Activated CD8-positive, alpha-beta T cell treated with anti-CD3 and anti-CD28 coated beads for 36 hours (primary cell): ENCODE measurements around the gene OR13C8. TPM values are rescaled to one million over a fixed set of nuclear protein-coding genes. Genes with fewer than 3 reads are reported as not detected.
"Not testable (repeated sequence)": the region's sequence is repeated elsewhere in the genome, so short reads cannot be mapped to it uniquely, and the experiment has no call there.

Source experiments
- ATAC-seq: fragments of 200-7000 bp; cut with Tn5 transposase; one replicate; pipeline ENCODE4 v1.10.0; 2021; ENCODE audit warnings: mild to moderate bottlenecking, moderate library complexity
- CTCF ChIA-PET: fragments of 350-600 bp; sonication (Branson Sonifier 250); formaldehyde crosslinking; loops from one replicate; lab custom pipeline; 2021; ENCODE audit warnings: antibody characterized with exemption; lab: Charles Lee
- POLR2A ChIA-PET: fragments of 350-600 bp; sonication (Branson Sonifier 250); formaldehyde crosslinking; loops from one replicate; lab custom pipeline; 2021; ENCODE audit warnings: antibody characterized with exemption; lab: Charles Lee
- DNase-seq: peaks from one replicate; pipeline ENCODE4 v3.0.0-alpha.2; 2020
- H3K27ac Mint-ChIP-seq: one replicate; pipeline ENCODE4 v1.8.0; 2021; ENCODE audit warnings: mild to moderate bottlenecking, mixed read lengths
- H3K27me3 Mint-ChIP-seq: one replicate; pipeline ENCODE4 v1.8.0; 2021; ENCODE audit warnings: mixed read lengths
- H3K36me3 Mint-ChIP-seq: one replicate; pipeline ENCODE4 v1.8.0; 2021; ENCODE audit warnings: low read depth, mixed read lengths
- H3K4me1 Mint-ChIP-seq: one replicate; pipeline ENCODE4 v1.8.0; 2021; ENCODE audit warnings: low read depth, mixed read lengths
- H3K4me3 Mint-ChIP-seq: one replicate; pipeline ENCODE4 v1.8.0; 2021; ENCODE audit warnings: mild to moderate bottlenecking, moderate library complexity, mixed read lengths
- H3K9me3 Mint-ChIP-seq: one replicate; pipeline ENCODE4 v1.8.0; 2021; ENCODE audit warnings: mixed read lengths
- intact Hi-C: fragments of 100-400 bp; cut with micrococcal nuclease; formaldehyde crosslinking; loops from one replicate; pipeline ENCODE4 v1.10.0; 2022
- total RNA-seq, 2 experiments: library from RNA; stranded (reverse); gene quantifications; one replicate each; pipeline ENCODE4 v1.2.3, GENCODE V29; 2021
- TF ChIP-seq, protein P1 (sequence below): fragments of 200-600 bp; IDR thresholded peaks from one replicate; pipeline ENCODE4 v1.8.0; 2022; ENCODE audit warnings: antibody characterized with exemption, mild to moderate bottlenecking

Gene OR13C8
- total RNA-seq, 2 experiments from 2014 or later, result not detected

DNA sequence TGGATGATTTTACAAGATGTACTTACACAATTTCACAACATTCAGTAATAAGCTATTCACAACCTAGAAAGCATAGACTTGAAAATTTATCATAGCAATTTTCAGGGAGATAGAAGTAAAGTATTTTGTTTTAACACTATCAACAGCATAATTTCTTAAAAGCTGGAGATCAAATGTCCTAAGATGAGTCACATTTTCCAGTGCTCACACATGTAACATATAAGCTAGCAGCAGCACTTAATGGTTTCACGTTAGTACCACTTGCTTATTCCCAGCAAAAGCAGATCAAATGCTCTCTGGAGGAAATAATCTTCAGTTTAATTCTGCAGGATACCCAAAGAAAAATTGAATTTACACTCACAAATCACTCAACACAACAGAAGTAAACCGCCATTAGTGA is 6.5 kb downstream of the OR13C8 start:
- Mint-ChIP-seq H3K36me3 (no peaks in the 10 kb centered on the region), H3K27me3 (no peaks in the 10 kb centered on the region), H3K4me3 (no peak overlapping the region), H3K9me3 (peaks cover 8% of the 10 kb centered on the region), H3K27ac (no peak overlapping the region), H3K4me1 (no peaks in the 10 kb centered on the region)
- ATAC-seq (no peak), DNase-seq (no peak)
- TF ChIP-seq, protein P1, sequence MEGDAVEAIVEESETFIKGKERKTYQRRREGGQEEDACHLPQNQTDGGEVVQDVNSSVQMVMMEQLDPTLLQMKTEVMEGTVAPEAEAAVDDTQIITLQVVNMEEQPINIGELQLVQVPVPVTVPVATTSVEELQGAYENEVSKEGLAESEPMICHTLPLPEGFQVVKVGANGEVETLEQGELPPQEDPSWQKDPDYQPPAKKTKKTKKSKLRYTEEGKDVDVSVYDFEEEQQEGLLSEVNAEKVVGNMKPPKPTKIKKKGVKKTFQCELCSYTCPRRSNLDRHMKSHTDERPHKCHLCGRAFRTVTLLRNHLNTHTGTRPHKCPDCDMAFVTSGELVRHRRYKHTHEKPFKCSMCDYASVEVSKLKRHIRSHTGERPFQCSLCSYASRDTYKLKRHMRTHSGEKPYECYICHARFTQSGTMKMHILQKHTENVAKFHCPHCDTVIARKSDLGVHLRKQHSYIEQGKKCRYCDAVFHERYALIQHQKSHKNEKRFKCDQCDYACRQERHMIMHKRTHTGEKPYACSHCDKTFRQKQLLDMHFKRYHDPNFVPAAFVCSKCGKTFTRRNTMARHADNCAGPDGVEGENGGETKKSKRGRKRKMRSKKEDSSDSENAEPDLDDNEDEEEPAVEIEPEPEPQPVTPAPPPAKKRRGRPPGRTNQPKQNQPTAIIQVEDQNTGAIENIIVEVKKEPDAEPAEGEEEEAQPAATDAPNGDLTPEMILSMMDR, result no peak
- CTCF ChIA-PET, result no interaction called here
- intact Hi-C loops, result no loop called here
- POLR2A ChIA-PET, result no interaction called here

DNA sequence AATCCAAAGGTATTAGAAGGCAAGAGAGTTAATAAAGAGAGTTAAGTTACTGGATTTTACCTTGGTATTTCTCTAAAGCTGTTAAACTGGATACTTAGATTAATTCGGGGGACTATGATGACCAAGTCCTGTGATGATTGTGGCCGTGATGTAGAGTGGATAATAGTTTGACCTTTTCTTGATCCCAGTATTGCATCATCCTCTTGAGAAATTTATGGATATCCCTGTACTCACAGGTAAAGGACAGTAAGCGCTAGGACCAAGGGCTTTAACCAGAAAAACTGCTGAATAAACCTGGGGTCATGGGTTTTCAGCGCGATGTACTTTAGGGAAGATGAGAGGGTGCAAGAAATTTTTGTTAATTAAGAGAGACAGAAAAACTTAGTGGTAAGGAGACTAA is 8.3 kb downstream of the OR13C8 start:
- DNase-seq (no peak), ATAC-seq (no peak)
- Mint-ChIP-seq H3K9me3 (peaks cover 8% of the 10 kb centered on the region), H3K27ac (no peak overlapping the region), H3K4me3 (no peak overlapping the region), H3K4me1 (no peaks in the 10 kb centered on the region), H3K27me3 (no peaks in the 10 kb centered on the region), H3K36me3 (no peaks in the 10 kb centered on the region)
- ChIA-PET CTCF (no interaction called here), POLR2A (no interaction called here)
- intact Hi-C loops, result no loop called here
- TF ChIP-seq, protein P1, result no peak

DNA sequence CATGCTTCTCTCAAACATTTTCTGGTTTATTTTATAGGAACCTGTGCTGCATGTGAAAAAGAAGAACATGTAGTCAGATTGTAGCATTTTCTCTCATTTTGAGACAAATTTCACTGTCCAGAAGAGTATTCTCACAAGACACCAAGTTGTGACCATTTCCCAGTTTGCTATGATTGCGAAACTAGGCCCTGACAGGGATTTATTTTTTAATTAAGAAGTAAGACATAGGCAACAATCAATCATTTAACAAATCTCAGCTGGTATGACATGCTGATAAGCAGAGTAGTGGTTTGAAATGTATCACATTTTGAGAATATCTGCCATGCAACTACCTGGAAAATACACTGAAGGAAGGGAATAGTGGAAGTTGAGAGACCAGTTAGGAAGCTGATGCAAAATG is 11.6 kb downstream of the OR13C8 start:
- Mint-ChIP-seq H3K27ac (no peak overlapping the region), H3K4me3 (no peak overlapping the region), H3K4me1 (no peaks in the 10 kb centered on the region), H3K36me3 (no peaks in the 10 kb centered on the region), H3K9me3 (no peaks in the 10 kb centered on the region), H3K27me3 (no peaks in the 10 kb centered on the region)
- no peak for ATAC-seq
- intact Hi-C loops, result no loop called here
- ChIA-PET CTCF (no interaction called here), POLR2A (no interaction called here)
- DNase-seq, result no peak
- TF ChIP-seq, protein P1, result no peak

DNA sequence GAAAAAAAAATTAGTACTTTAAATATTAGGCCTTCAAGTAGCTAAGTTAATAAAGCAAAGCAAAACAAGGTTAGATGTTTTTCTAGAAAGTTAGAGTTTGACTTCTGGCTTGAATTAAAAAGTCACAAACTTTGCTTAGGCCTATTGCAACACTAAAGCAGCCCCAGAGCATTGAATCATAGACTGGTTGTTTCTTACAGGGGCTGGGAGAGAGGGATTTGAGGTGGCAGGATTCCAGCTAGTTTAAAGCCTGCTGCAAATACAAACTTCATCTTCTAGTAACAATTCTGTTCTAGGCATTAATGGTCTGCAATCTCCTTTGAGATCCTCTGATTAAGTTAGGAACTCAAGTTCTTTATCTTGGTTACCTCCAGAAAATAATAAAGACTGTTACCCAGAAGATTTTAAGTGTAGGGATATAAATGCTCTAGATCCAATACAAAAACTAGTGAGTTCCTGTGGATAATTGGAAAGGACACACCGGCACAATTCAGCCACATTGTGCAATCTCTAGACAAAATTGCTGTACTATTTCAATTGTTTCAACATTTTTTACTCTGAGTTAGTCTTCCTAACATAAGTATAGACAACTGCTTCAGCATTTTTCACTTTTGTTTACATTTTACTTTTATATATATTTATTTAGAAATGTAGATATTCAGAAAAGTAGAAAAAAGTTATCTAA is 17.7 kb downstream of the OR13C8 start:
- ChIA-PET CTCF (no interaction called here), POLR2A (no interaction called here)
- intact Hi-C loops, result no loop called here
- Mint-ChIP-seq H3K27ac (no peak overlapping the region), H3K4me3 (no peak overlapping the region), H3K9me3 (no peaks in the 10 kb centered on the region), H3K27me3 (no peaks in the 10 kb centered on the region), H3K36me3 (no peaks in the 10 kb centered on the region), H3K4me1 (no peaks in the 10 kb centered on the region)
- ATAC-seq (no peak), DNase-seq (no peak)
- TF ChIP-seq, protein P1, result no peak

DNA sequence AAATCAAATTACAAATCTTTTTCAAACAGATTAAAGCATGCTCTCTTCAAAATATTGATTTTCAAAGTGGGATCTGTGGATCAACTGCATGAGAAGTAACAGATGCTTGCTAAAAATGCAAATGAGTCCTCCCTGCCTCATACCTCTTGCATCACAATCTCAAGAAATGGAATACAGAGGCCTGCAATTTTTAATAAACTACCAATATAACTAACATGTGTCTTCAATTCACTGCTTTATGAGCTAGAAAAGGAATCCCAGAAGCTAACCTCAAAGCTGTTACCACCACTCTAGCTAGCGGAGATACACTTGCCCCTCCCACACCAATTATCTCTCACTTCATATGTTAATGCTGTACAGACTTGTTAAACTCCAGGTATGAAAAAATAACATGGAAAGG is 20.7 kb downstream of the OR13C8 start:
- H3K4me3 Mint-ChIP-seq, result no peak overlapping the region
- intact Hi-C loops, result no loop called here
- CTCF ChIA-PET, result no interaction called here
- POLR2A ChIA-PET, result no interaction called here
- ATAC-seq (no peak), DNase-seq (no peak)
- TF ChIP-seq, protein P1, result no peak
- H3K4me1 Mint-ChIP-seq, result no peaks in the 10 kb centered on the region
- H3K36me3 Mint-ChIP-seq, result no peaks in the 10 kb centered on the region
- no peak overlapping the region for H3K27ac Mint-ChIP-seq
- H3K9me3 Mint-ChIP-seq, result no peaks in the 10 kb centered on the region
- H3K27me3 Mint-ChIP-seq, result no peaks in the 10 kb centered on the region

DNA sequence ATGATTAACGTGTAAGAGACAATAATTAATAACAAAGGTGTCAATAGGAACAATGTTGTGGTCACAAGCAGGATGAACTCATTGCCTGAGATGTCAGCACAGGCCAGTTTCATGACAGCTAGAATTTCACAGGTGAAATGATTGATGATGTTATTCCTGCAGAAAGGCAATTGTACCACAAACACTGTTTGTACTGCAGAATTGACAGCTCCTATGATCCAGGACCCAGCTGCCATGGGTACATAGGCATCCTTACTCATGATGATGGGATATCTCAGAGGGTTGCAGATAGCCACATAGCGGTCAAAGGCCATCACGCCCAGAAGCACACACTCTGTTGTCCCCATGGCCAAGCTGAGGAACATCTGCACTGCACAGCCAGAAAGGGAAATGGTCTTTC is 29.8 kb downstream of the OR13C8 start:
- H3K4me1 Mint-ChIP-seq, H3K27me3 Mint-ChIP-seq, ATAC-seq, H3K4me3 Mint-ChIP-seq, CTCF ChIA-PET, intact Hi-C loops, H3K27ac Mint-ChIP-seq, DNase-seq, H3K36me3 Mint-ChIP-seq, H3K9me3 Mint-ChIP-seq, POLR2A ChIA-PET: not testable (repeated sequence)

DNA sequence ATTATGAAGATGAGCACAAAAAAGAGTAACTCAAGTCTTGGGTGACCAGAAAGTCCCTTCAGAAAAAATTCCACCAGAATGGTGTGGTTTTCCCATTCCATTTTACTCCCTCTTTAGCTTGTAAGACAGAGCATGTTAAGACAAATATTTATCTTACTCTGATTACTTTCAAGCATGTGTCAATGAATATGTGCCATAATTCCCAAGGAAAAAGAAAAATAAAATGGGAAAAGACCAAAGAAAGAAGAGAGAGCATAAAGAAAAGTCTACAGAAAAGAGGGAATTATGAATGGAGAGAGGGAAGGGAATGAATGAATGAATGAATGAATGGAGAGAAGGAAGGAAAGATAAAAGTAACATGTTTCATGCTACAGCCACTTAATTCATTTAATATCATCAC is 30.3 kb downstream of the OR13C8 start, which contains the start of gene OR13C5:
TSS of gene OR13C5 (minus strand) at position 101 of the 400 bp plus-strand sequence. CDS start at position 101, 0 bp downstream.
- H3K4me1 Mint-ChIP-seq, DNase-seq, POLR2A ChIA-PET, ATAC-seq, H3K9me3 Mint-ChIP-seq, H3K4me3 Mint-ChIP-seq, H3K27ac Mint-ChIP-seq, H3K36me3 Mint-ChIP-seq, intact Hi-C loops, H3K27me3 Mint-ChIP-seq, CTCF ChIA-PET: not testable (repeated sequence)
